HG02642 (cell line): Measurements from ENCODE around the gene EXOSC5.

ENCODE experiments used
- ATAC-seq: cut with Tn5 transposase; IDR thresholded peaks from one replicate; pipeline ENCODE4 v1.9.1; 2021; ENCODE audit warnings: mild to moderate bottlenecking; ENCODE audit not compliant: unreplicated experiment, poor library complexity

Gene EXOSC5

DNA sequence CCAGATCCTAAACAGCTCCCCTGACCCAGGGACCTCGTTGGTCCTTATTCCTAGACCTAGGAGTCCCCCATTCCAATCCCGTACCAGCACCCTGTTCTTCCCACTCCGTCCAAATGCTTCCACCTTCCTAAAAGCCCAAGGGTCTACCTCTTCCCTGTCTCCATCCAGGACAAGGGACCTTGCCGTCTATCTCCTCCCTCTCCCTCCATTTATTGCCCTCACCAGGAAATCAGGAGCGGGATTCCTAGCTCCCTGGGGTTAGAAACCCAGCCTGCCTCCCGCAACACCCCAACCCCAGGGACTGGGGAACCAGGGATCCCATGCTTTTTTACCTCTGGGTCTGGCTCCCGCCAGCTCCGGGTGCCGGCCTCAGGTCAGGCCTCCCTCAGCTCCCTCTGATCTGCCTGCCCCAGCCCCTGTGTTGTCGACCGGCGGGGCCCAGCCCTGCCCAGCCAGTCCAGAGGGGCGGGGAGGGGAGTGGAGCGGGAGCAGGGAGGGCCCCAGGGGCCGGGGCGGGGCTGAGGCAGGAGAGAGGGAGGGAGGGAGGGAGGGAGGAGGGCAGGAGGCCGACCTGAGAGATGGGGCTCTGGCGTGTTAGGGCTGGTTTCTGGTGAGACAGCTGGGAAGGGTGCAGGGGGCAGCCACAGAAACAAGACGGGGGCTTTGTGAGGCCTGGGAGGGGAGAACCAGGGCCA lies 29.9 kb upstream of the EXOSC5 start, which contains the start of gene B3GNT8:
Gene B3GNT8, minus strand, starts transcription at position 423 of the 695 bp plus-strand sequence. CDS start 596 bp downstream, outside the sequence.
- no peak for ATAC-seq

DNA sequence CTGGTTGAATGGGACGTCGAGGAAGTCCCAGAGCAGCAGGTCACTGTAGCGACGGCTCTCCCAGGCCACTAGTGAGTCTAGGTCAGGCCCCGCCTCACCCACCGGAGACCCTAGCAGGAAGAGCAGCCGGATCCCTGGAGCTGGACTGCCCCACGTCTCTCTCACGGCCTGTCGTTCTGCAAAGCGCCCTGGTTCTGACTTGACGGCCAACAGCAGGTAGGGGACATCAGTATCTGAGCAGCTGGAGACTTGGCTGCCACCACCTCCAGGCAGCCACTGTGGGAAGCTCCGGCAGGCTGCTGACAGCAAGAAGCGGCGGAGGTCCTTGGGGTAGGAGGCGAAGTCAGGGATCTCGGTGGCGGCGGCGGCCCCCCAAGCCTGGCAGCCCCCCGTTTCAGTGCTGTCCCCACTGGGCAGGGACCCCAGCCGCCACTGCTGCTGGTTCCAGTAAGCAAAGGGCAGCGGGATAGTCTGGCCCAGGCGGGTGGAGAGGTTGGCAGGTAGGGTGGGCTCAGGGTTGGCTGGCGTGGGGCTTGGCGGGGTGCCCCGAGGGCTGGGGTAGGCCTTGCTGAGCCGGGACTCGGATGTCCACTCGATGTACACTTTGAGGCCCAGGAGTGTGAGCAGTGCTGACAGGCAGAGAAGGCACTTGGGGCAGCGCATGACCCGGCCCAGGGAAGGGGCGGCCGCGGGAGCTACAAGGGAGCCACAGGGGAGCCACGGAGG lies 29.1 kb upstream of the EXOSC5 start:
- ATAC-seq: no peak

DNA sequence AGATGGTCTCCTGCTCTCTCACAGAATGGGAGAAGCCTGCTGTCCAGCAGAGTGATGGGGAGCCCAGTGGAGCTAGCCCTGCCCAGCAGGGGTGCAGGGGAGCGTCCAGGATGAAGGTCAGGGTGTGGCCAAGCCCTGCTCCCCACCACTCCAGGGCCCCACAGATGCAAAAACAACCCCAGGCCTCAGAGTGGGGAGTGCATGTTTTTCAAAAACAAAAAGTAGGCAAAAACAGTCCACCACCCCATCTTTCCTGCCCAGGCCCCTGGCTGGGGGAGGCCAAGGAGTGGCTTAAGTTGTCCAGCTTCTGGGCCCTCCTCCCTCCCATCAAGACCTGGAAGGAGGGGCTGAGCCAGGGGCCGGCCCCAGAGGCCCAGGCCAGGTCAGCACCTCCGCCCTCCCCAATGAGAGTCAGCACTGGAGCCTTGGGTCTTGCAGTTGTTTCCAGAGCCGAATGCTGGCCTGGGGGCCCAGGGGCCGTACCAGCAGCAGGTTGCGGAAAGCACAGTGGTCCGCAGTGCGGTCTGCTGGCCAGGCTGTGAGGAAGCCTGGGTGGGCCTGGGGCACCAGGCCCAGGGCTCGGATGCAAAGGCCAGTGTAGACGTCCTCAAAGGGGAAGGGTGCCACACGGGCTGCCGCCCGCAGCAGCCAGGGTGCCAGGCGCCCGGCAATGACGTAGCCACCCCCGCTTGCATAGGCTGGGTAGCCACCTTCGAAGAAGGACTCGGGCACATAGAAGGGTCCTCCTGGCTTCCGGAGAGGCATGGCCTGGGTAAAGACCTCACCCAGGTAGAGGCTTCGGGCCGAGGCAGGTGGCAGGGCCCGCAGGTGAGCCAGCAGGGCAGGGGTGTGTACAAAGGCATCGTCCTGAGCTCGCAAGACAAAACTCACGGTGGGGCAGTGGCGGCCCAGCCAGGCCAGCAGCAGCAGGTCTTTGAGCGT lies 28.3 kb upstream of the EXOSC5 start:
- no peak for ATAC-seq

DNA sequence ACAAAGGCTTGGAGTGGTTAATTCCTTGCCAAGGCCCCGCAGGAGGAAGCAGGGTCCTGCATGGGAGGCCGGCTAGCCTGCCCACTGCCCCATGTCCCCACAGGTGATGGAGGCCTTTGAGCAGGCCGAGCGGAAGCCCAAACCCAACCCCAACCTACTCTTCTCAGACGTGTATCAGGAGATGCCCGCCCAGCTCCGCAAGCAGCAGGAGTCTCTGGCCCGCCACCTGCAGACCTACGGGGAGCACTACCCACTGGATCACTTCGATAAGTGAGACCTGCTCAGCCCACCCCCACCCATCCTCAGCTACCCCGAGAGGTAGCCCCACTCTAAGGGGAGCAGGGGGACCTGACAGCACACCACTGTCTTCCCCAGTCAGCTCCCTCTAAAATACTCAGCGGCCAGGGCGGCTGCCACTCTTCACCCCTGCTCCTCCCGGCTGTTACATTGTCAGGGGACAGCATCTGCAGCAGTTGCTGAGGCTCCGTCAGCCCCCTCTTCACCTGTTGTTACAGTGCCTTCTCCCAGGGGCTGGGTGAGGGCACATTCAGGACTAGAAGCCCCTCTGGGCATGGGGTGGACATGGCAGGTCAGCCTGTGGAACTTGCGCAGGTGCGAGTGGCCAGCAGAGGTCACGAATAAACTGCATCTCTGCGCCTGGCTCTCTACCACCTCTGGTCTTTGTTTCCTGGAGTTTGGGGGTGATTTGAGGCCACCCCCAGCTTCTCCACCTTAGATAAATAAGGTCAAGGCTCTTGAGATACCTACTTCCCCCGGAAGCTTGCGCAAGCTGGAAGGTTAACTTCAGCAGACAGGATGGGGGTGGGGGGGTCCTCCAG lies 27.4 kb upstream of the EXOSC5 start:
- ATAC-seq: no peak

DNA sequence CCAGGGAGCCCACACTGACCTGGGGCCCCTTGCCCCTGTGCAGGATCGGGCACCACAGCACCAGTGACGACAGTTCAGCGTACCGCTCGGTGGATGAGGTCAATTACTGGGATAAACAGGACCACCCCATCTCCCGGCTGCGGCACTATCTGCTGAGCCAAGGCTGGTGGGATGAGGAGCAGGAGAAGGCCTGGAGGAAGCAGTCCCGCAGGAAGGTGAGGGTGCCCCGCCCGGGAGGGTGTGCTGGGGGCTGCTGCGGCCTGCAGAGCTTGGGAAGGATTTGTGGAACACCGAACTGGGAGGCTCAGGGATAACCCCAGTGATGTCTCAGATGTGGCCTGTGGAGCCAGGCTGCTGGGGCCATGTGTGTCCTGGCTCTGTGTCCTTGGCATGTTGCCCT lies 25.8 kb upstream of the EXOSC5 start:
- no peak for ATAC-seq

DNA sequence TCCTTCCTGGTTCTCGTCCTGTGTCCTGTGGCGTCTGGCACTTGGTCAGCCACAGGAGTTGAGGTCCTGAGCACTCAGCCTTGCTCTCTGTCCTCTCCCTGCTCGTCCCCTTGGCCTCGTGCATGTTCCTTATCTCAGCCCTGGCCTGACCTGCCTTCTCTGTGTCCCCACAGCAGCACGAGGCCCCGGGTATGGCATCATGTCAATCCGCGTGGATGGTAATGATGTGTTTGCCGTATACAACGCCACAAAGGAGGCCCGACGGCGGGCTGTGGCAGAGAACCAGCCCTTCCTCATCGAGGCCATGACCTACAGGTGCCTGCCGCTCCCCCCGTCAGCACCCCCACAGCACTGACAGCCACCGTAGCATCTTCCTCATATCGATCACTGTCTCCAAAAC lies 25.3 kb upstream of the EXOSC5 start:
- no peak for ATAC-seq

DNA sequence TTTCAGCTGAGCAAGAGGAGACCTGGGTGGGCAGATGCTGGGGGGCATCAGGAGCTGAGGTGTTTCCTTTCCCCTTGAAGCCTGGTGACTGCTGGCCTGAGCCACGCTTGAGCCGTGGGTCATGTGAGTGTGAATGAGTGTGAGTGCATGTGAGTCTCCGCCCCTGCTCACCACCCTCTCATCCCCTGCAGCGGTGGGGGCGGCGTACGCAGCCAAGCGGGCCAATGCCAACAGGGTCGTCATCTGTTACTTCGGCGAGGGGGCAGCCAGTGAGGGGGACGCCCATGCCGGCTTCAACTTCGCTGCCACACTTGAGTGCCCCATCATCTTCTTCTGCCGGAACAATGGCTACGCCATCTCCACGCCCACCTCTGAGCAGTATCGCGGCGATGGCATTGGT lies 24.8 kb upstream of the EXOSC5 start:
- no peak for ATAC-seq

DNA sequence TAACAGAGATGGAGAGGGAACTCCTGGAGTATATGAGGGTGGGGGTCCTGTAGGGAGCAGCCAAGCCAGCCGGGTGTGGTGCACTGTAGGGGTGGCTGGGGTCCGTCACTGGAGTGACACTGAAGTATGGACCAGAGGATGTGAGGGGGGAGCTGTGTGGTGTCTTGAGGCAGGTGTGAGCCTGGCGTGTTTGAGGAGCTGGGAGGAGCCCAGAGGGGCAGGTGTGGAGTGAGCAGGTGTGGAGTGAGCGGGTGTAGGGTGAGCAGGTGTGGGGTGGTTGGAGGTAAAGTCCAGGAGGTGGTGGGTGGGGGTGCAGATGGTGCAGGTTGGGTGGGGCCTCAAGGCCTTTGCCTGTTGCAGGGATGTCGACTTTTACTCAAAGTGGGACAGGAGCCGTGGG lies 24.2 kb upstream of the EXOSC5 start:
- no peak for ATAC-seq

DNA sequence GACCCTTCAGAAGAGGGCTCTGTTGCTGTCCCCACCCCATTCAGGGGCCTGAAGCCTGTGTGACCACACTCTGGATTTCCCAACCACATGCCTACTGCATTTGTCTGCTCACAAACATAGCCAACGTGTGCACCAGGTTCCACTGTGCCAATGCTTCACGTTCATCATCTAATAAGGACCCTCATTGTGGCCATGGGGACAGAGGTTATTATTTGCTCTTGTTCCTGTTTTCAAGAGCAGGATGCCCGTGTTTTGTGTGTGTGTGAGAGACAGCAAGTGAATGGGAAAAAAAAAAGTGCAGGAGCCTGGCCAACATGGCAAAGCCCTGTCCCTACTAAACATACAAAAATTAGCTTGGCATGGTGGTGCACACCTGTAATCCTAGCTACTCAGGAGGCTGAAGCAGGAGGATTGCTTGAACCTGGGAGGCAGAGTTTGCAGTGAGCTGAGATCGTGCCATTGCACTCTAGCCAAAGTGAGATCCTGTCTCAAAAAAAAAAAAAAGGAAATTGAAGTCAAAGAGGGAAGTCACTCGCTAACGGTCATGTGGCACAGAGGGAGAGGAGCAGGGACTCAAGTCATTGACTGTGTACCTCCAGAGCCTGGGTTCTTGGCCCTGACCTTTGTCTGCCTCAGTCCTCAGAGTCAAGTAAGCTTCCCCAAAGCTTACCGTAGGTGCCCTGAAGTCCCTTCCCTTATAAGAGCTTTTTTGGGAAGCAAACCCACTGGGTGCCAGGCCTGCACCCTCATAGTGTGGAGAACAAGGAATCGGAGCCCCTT lies 23.1 kb upstream of the EXOSC5 start:
- no peak for ATAC-seq

DNA sequence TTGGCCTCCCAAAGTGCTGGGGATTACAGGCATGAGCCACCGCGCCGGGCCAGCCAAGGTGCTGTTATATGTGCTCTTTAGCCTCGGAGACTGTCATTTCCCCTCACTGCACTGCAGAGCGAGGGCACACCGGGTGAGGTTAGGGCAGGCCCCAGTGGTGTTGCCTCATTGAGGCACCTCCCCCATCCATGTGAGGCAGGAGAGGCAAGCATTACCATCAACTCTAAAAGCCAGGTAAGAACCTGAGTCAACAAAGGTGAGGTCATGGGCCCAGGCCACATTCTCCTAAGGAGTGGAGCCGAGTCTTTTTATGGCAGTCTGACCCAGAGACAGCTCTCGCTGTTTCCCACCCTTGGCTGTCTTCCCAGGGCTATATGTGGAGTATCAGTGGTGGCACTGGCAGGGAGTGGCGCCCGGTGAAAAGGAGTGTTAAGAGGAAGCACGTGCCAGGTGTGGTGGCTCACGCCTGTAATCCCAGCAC lies 19.1 kb upstream of the EXOSC5 start:
- no peak for ATAC-seq

DNA sequence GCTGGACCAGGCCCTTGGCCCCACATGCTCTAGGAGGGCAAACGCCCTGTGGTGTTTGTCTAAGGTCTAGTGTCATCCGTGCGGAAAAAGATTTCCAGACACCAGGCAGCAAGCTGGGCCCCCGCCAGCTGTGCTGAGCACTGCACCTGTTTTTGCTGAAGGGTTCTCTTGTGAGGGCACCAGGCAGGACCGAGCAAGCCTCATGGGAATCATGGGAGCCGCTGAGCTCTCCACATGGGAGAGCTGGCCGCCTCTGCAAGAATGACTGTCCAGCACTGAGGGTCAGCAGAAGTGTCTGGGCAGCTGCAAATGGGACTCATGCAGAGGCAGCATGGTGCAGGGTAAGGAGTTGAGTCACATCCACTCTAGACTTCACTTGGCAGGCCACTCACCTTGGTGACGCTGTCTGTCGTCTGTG lies 18.0 kb upstream of the EXOSC5 start:
- ATAC-seq: no peak

DNA sequence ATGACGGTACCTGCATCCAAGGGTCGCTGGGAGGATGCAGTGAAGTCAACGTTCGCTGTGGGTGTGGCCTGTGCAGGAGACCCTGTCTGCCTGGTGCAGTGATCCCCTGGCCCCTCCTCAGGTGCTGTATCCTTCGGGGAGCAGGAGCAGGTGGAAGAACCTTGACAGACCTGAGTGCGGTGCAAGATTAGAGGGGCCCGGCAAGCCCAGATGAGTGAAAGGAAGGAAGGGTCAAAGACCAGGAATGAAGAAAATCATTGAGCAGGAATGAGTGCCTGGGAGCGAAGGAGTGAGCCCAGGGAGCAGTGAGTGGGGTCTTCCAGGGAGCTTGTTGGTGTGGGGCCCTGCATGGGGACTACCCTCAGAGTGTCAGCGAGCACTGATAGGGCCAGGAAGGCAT lies 17.3 kb upstream of the EXOSC5 start:
- no peak for ATAC-seq

DNA sequence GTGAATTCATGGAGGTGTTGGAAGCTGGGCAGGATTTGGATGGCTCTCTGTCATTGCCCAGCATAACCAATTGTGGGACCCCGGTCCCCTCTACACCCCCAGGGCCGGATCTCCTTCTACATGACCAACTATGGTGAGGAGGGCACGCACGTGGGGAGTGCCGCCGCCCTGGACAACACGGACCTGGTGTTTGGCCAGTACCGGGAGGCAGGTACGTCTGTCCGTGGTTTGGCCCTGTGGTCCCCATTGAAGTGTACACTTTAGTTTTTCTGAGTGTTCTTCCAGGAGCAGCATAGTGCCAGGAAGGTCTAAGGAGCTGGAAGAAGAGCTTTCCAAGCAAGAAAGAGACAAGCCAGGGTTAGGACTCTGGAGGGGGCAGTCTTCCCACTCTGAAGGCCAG lies 16.8 kb upstream of the EXOSC5 start:
- ATAC-seq: no peak

DNA sequence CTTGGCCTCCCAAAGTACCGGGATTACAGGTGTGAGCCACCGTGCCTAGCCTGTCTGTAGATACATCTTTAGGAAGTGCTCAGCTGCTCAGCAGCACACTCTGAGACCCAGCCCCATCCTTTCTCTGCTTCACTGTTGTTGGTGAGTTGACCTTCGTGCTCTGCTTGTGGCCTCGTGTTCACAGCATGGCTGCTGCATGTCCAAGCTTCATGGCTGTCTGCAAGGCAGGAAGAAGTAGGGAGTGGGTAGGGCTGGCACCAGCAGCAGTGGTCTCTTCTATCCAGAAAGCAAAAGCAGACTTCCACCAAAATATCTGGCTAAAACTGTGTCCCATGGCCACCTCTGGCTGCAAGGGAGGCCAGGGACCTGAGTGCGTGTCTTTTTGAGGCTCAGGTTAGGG lies 15.8 kb upstream of the EXOSC5 start:
- ATAC-seq: no peak

DNA sequence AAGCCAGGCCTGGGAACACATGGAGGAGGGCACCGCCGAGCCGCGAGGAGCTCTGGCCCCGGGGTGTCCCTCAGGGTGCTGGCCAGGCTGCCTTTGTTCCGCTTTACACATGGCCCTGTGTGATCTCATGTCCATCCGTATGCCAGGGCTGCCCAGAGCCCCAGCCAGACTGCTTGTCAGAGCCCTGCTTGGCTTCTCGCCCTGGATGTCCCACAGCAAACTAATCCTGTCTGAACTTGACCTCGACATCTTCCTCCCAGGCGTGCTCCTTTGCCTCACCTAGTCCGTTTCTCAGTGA lies 14.8 kb upstream of the EXOSC5 start:
- ATAC-seq: no peak

DNA sequence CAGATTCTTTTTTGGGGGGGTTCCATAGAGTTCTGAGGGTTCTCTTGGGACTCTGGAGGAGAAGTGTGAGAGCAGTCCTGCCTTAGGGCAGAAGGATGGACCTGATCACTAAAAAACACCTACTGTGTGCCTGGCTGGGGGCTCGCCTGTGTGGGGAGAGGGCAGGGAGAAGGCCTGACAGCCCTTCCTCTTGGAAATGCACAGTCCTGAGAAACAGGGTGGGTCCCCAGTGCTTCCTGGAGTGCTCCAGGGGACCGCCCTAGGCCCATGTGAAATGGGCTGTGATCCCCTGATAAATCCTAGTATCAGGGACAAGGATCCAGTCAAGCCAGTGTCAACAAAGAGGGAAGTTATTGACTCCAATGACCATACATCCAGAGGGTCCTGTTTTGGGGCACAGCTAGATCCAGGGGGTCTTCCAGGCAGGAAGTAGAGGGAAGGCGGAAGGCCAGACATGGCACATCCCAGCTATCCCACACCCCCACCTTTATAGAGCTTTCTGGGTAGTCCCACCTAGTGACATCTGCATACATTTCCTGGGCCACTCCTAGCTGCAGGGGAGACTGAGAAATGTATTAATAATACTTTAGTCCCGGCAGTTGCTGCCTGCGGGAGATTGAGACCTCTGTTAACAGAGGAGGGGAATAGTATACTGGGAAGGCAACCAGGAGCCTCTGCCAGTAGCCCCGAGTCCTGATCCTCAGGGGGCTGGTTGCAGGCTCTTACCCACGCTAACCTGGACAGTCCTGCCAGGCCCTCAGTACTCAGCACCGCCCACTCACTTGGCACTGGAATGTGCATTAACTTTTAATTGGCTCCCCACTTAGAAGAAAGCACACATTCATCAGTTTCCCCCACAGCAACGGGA lies 14.2 kb upstream of the EXOSC5 start:
- no peak for ATAC-seq

DNA sequence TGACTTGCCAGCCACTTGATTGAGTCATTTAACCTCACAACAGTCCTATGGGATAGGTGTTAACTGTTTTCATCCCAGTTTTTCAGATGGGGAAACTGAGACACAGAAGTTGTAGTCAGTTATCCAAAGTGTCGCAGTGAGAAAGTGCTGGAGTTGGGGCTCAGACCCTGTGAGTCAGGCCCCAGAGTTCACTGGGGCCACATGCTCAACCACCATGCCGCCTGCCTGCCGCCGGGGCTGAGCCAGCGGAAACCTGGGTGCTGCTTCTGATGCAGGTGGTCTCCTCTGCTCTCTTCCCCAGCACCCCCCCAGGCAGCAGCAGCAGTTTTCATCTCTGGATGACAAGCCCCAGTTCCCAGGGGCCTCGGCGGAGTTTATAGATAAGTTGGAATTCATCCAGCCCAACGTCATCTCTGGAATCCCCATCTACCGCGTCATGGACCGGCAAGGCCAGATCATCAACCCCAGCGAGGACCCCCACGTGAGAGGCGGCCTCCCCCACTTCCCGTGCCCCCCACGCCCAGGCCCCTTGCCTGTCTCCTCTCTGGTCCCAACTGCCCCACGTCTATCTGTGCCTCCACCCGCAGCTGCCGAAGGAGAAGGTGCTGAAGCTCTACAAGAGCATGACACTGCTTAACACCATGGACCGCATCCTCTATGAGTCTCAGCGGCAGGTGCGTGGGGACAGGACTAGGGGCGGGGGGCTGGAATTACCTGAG lies 13.3 kb upstream of the EXOSC5 start:
- no peak for ATAC-seq

DNA sequence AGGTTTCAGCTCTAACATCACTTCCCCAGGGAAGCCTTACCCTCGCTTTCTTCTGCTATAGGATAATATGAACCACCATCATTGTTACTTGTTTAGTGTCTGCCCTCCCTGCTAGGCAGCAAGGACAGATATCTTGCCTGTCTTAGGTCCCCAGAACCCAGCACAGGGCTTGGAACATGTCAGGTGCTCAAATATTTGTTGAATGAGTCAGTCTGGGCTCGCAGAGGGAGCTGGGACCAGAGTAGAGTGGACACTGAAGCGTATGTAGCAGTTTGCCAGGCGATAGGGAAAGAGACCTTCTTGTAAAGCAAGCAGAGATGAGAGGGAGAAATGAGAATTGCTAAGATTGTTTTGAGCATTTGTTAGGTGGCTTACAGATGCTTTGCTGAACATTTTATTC lies 12.1 kb upstream of the EXOSC5 start:
- ATAC-seq: no peak
